Panc1 (cell line): ENCODE data around the gene EARS2. TPM values are rescaled to one million over a fixed set of nuclear protein-coding genes. Genes with fewer than 3 reads are reported as not detected.
"Not testable (repeated sequence)": the region's sequence is repeated elsewhere in the genome, so short reads cannot be mapped to it uniquely, and the experiment has no call there.

Experiments
- ATAC-seq: fragments of 200-7000 bp; cut with Tn5 transposase; 2 replicates; pipeline ENCODE4 v1.9.1; 2020; ENCODE audit warnings: mild to moderate bottlenecking, moderate library complexity
- BruUV-seq: library from RNA; stranded (reverse); fragments of 400-500 nt; replicated peaks from 2 replicates; lab custom pipeline; 2021; lab: Mats Ljungman, UMichigan
- CTCF ChIA-PET: fragments of 300-600 bp; sonication (Branson Sonifier 250); formaldehyde crosslinking; loops from one replicate; lab custom pipeline; 2022; ENCODE audit warnings: antibody characterized with exemption; lab: Charles Lee
- POLR2A ChIA-PET: fragments of 300-600 bp; sonication (Branson Sonifier 250); formaldehyde crosslinking; loops from one replicate; lab custom pipeline; 2022; ENCODE audit warnings: antibody characterized with exemption; lab: Charles Lee
- DNase-seq: peaks from one replicate; pipeline ENCODE4 v3.0.0-alpha.2; 2010; ENCODE audit warnings: low read depth, low spot score
- H3K27ac ChIP-seq: 2 replicates; pipeline ENCODE4 v1.5.1; 2011; ENCODE audit warnings: mild to moderate bottlenecking, low read length, inconsistent platforms
- H3K27me3 ChIP-seq: fragments of 200-500 bp; sonication (Bioruptor generic); 2 replicates; pipeline ENCODE4 v1.6.0; 2014; ENCODE audit warnings: low read length, inconsistent platforms; ENCODE audit not compliant: control insufficient read depth, insufficient read depth
- H3K36me3 ChIP-seq: fragments of 200-500 bp; sonication (Bioruptor generic); 2 replicates; pipeline ENCODE4 v1.5.1; 2014; ENCODE audit warnings: inconsistent platforms, mild to moderate bottlenecking, low read length, moderate library complexity; ENCODE audit not compliant: control insufficient read depth, insufficient read depth
- H3K4me1 ChIP-seq: 2 replicates; pipeline ENCODE4 v1.5.1; 2011; ENCODE audit warnings: inconsistent platforms, mild to moderate bottlenecking, low read length, moderate library complexity; ENCODE audit not compliant: control insufficient read depth, insufficient read depth
- H3K4me3 ChIP-seq, 2 experiments: 2 replicates each; pipeline ENCODE4 v1.5.1; 2011 to 2012; ENCODE audit warnings: low read depth in 2 of 2, low read length in 2 of 2, mild to moderate bottlenecking in 2 of 2, inconsistent platforms in 1 of 2, moderate library complexity in 1 of 2
- H3K9me3 ChIP-seq: fragments of 200-500 bp; sonication (Bioruptor generic); 2 replicates; pipeline ENCODE4 v1.5.1; 2014; ENCODE audit warnings: low read depth, mild to moderate bottlenecking, inconsistent platforms, low read length, moderate library complexity; ENCODE audit not compliant: control insufficient read depth, insufficient read depth
- CTCF ChIP-seq: fragments of 450-650 bp; IDR thresholded peaks from 2 replicates; pipeline ENCODE4 v1.5.1; 2017; ENCODE audit warnings: mild to moderate bottlenecking
- POLR2AphosphoS5 ChIP-seq: IDR thresholded peaks from 2 replicates; pipeline ENCODE4 v1.6.1; 2012; ENCODE audit warnings: mild to moderate bottlenecking, low read depth, low read length, moderate library complexity
- REST ChIP-seq, 2 experiments: IDR thresholded peaks; 2 replicates each; pipeline ENCODE4 v1.6.1; 2011 to 2012; ENCODE audit warnings: low read depth in 2 of 2, control low read depth in 1 of 2, low read length in 1 of 2, mild to moderate bottlenecking in 1 of 2, moderate library complexity in 1 of 2; ENCODE audit not compliant: insufficient read depth in 1 of 2
- SIN3A ChIP-seq: IDR thresholded peaks from 2 replicates; pipeline ENCODE4 v1.6.1; 2012; ENCODE audit warnings: low read depth, mild to moderate bottlenecking, low read length, moderate library complexity, borderline replicate concordance; ENCODE audit not compliant: insufficient read depth
- TCF7L2 ChIP-seq: IDR thresholded peaks from 2 replicates; pipeline ENCODE4 v1.6.1; 2011; ENCODE audit warnings: mild to moderate bottlenecking, low read depth, low read length, inconsistent platforms
- in situ Hi-C: cut with HindIII; loops from 2 replicates; pipeline ENCODE4 v1.10.0; 2016; ENCODE audit warnings: low sequenced_read_pairs, low pct_unique_long_range_greater_than_20kb
- intact Hi-C: fragments of 100-400 bp; cut with micrococcal nuclease; formaldehyde crosslinking; loops from one replicate; pipeline ENCODE4 v1.10.0; 2022; ENCODE audit not compliant: unreplicated experiment
- total RNA-seq: library from RNA; stranded (reverse); gene quantifications from one replicate; pipeline ENCODE4 v1.2.1, GENCODE V29; 2021; ENCODE audit not compliant: unreplicated experiment

Gene EARS2
- total RNA-seq, 1 experiment from 2014 or later, result 31.3 TPM

GRCh38 chr16:23511731-23512130 lies 45.4 kb downstream of the EARS2 start:
- DNase-seq, result no peak
- TF ChIP-seq SIN3A, result no peak
- no peak overlapping the region for H3K4me3 ChIP-seq
- intact Hi-C loops (no loop called here), in situ Hi-C loops (no loop called here)
- no peaks in the 10 kb centered on the region for H3K9me3 ChIP-seq
- no peaks in the 10 kb centered on the region for H3K27me3 ChIP-seq
- ChIA-PET POLR2A (no interaction called here), CTCF (no interaction called here)
- H3K27ac ChIP-seq, result no peak overlapping the region
- BruUV-seq, result no TSS peak
- no peaks in the 10 kb centered on the region for H3K36me3 ChIP-seq
- H3K4me1 ChIP-seq, result peaks cover 6% of the 10 kb centered on the region; the same call in 1 of the 2 replicates
- no peak for ATAC-seq

DNA sequence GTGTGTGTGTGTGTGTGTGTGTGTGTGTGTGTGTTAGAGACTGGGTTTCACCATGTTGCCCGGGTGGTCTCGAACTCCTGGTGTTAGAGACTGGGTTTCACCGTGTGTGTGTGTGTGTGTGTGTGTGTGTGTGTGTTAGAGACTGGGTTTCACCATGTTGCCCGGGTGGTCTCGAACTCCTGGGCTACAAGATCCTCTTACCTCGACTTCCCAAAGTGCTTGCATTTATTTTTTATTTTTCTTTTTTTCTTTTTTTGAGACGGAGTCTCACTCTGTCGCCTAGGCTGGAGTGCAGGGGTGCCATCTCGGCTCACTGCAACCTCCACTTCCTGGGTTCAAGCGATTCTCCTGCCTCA lies 46.3 kb downstream of the EARS2 start:
- CTCF ChIA-PET, H3K9me3 ChIP-seq, ATAC-seq, POLR2A ChIA-PET, BruUV-seq, DNase-seq, intact Hi-C loops, H3K36me3 ChIP-seq, in situ Hi-C loops, H3K27me3 ChIP-seq: not testable (repeated sequence)
- H3K27ac ChIP-seq, result peak overlapping the region; percentile 83
- peaks cover 15% of the 10 kb centered on the region for H3K4me1 ChIP-seq
- H3K4me3 ChIP-seq, result peak overlapping the region; percentile 59 to 91

DNA sequence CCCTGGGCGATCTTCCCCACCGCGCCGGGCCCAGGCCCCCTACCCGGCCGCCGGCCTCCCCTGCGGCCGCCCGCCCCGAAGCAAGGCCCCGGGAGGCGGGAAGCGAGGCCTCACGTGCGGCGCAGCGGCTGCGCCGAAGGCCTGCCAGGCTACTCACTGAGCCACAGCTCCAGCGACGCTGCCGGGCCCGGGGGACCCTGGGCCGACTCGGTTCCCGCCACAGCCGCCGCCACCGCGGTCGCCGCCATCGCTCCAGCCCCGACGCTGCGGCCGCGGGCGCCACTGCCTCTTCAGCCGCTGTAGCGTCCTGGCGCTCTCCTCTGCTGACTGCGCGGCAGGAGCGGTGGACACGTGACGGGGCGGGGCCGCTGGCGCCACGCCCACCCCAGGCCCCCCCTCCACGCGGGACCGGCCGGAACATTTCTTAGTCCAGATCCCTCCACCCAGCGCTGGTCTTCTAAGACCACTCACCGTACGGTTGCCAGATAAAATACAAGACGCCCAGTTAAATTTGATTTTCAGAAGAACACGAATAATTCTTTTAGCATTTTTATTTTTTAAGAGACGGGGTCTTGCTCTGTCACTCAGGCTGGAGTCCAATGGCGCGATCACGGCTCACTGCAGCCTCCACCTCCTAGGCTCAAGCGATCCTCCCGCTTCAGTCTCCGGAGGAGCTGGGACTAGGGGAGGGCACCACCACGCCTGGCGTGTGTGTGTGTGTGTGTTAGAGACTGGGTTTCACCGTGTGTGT lies 46.8 kb downstream of the EARS2 start, which contains the start of gene GGA2:
TSS of gene GGA2 (minus strand) at position 331 of the 751 bp plus-strand sequence. CDS start at position 248, 83 bp downstream.
- peak; percentile 45 for DNase-seq
- ChIA-PET POLR2A (no interaction called here), CTCF (no interaction called here)
- peak; percentile 94 for ATAC-seq
- Histone ChIP-seq H3K27ac (peak within 1 kb of the TSS; percentile 83), H3K36me3 (no peaks in the 10 kb centered on the region), H3K4me1 (peaks cover 20% of the 10 kb centered on the region), H3K4me3 (peak within 1 kb of the TSS; percentile 59 to 91), H3K27me3 (no peaks in the 10 kb centered on the region), H3K9me3 (no peaks in the 10 kb centered on the region)
- in situ Hi-C loops (no loop called here), intact Hi-C loops (no loop called here)
- no TSS peak for BruUV-seq
- TF ChIP-seq SIN3A (peak; percentile 92; the same call in 1 of the 2 replicates), POLR2AphosphoS5 (peak; percentile 86), TCF7L2 (no peak), CTCF (no peak), REST (IDR thresholded peaks at IDR 0.05; ENCODE audit: insufficient read depth in 1 of 2, low read depth in 2 of 2, low read length in 1 of 2) (no peak)
